Epithelial cell of esophagus (primary cell): ENCODE measurements around the gene ACP2.
"Not testable (repeated sequence)": the region's sequence is repeated elsewhere in the genome, so short reads cannot be mapped to it uniquely, and the experiment has no call there.

ENCODE experiments used
- DNase-seq: peaks from one replicate; pipeline ENCODE4 v3.0.0; 2010; ENCODE audit warnings: low read depth
- H3K4me3 ChIP-seq: 2 replicates; pipeline ENCODE4 v1.5.1; 2011; ENCODE audit warnings: mild to moderate bottlenecking, low read length, control low read depth
- TF ChIP-seq, protein P1 (sequence below): IDR thresholded peaks from 2 replicates; pipeline ENCODE4 v1.5.1; 2011; ENCODE audit warnings: low read depth, mild to moderate bottlenecking, low read length, control low read depth, inconsistent platforms; ENCODE audit not compliant: insufficient read depth; ENCODE audit errors: missing control alignments

Gene ACP2

DNA sequence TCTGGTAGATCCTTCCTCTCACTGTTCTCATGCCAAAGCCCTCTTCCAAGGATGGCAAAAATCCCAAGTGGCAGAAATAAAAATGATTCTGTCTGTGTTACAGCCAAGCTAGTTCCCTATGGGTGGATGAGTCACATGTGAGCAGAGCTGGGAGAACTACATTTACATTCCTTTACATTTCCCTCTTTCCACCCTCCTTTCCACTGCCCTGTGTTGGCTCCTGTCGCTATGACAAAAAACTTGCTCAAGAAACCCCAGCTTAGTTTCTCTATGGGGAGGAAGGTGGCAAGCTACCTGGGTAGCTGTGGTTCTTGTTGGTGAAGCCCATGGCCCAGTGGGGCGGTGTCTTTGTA lies 44.0 kb downstream of the ACP2 start:
- peak; percentile 87 for DNase-seq
- H3K4me3 ChIP-seq: no peak overlapping the region
- TF ChIP-seq, protein P1, sequence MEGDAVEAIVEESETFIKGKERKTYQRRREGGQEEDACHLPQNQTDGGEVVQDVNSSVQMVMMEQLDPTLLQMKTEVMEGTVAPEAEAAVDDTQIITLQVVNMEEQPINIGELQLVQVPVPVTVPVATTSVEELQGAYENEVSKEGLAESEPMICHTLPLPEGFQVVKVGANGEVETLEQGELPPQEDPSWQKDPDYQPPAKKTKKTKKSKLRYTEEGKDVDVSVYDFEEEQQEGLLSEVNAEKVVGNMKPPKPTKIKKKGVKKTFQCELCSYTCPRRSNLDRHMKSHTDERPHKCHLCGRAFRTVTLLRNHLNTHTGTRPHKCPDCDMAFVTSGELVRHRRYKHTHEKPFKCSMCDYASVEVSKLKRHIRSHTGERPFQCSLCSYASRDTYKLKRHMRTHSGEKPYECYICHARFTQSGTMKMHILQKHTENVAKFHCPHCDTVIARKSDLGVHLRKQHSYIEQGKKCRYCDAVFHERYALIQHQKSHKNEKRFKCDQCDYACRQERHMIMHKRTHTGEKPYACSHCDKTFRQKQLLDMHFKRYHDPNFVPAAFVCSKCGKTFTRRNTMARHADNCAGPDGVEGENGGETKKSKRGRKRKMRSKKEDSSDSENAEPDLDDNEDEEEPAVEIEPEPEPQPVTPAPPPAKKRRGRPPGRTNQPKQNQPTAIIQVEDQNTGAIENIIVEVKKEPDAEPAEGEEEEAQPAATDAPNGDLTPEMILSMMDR: no peak

DNA sequence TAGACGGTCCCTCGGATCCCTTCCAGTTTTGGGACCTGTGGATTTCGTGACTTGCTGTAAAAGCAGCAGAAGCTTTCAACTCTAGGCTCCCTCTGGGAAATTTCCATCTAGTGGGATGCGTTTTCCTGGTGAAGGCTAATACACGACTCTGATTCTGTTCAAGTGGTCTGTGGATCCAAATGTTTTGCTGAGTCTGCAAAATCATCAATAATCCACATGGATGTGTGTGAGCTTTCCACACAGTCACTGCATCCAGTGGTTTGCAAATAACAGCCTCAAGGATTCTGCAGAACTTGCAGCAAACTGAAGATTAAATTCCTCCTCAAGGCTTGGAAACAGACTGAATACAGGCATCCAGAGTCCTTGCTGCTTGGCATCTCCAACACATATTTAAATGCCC lies 46.0 kb downstream of the ACP2 start:
- TF ChIP-seq, protein P1: no peak
- DNase-seq: no peak
- no peak overlapping the region for H3K4me3 ChIP-seq

DNA sequence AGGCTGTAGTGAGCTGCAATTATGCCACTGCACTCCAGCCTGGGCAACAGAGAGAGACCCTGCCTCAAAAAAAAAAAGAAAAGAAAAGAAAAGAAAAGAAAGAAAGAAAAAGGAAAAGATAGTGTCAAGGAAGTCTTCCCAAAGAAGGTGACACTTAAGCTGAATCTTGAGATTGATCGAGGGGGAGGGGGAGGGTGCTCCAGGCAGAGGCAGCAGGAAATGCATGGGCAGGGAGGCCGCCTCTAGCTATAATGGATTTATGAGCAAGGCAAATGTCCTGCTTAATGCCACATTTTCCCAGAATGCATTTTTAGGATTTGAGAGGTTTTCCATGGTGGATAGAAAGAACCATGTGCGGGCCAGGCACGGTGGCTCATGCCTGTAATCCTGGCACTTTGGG lies 47.6 kb downstream of the ACP2 start:
- H3K4me3 ChIP-seq: no peak overlapping the region
- TF ChIP-seq, protein P1: no peak
- no peak for DNase-seq

DNA sequence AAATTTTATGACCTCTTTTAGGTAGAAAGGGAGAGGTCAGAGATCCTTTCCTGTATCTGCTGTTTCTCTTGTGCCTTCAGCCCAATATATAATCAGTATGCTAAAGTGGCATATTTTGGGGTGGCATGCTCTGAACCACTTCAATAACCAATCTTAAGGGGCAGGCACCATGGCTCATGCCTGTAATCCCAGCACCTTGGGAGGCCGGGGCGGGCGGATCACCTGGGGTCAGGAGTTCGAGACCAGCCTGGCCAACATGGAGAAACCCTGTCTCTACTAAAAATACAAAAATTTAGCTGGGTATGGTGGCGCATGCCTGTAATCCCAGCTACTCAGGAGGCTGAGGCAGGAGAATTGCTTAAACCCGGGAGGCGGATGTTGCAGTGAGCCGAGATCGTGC lies 50.5 kb downstream of the ACP2 start:
- not testable (repeated sequence) for DNase-seq, H3K4me3 ChIP-seq

DNA sequence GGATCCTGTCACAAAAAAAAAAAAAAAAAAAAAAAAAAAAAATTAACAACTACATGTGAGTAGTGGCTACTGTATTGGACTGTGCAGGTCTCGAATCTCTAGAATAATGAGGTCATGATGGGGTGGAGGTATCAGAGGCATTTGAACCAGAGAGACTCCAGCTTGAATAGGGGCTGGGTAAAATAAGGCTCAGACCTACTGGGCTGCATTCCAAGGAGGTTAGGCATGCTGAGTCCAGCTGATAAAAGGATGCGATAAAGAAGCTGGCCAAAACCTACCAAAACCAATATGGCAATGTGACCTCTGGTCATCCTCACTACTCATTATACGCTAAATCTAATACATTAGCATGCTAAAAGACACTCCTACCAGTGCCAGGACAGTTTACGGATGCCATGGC lies 56.5 kb downstream of the ACP2 start:
- TF ChIP-seq, protein P1: no peak
- H3K4me3 ChIP-seq: no peak overlapping the region
- DNase-seq: peak; percentile 24

DNA sequence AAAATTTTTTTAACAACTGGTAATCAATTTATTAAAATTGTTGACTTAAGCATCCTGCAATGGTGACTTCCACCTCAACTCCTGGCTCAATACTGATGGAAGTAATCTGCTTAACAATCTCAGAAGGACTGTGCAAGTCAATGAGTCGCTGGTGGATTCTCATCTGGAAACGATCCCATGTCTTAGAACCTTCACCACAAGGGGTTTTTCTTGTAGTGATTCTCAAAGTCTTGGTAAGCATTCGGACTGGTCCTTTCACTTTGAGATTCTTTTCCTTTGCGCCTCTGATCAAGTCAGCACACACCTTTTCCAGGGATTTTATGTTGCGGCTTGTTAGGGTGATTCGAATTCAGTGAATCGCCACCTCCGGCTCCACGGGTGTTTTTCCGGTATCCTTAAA lies 57.5 kb downstream of the ACP2 start:
- DNase-seq: not testable (repeated sequence)

More for the DNA sequence above, 57.5 kb downstream of the ACP2 start:
- not testable (repeated sequence) for H3K4me3 ChIP-seq
